Tibial artery (tissue), 4 donors: ENCODE measurements around the gene GPR18.
"Not testable (repeated sequence)": the region's sequence is repeated elsewhere in the genome, so short reads cannot be mapped to it uniquely, and the experiment has no call there.

Source experiments
- DNase-seq, 2 donors: peaks; one replicate each; pipeline ENCODE4 v3.0.0-alpha.2; 2019
- H3K27ac ChIP-seq, 2 donors: fragments of 200-600 bp; sonication (generic) in 1 of 2; 1 replicate in 1 of 2; 2 replicates in 1 of 2; pipeline ENCODE4 v1.5.1; 2018 to 2019; ENCODE audit warnings: mild to moderate bottlenecking in 1 of 2
- H3K27me3 ChIP-seq, 2 donors: fragments of 200-600 bp; sonication (generic) in 1 of 2; one replicate each; pipeline versions ENCODE4 v1.5.1 to v1.6.0; 2016 to 2019
- H3K36me3 ChIP-seq, 3 donors: fragments of 200-600 bp; sonication (generic) in 2 of 3; one replicate each; pipeline ENCODE4 v1.5.1; 2016 to 2019; ENCODE audit warnings: mild to moderate bottlenecking in 2 of 3
- H3K4me1 ChIP-seq, 4 donors: fragments of 200-600 bp; sonication (generic) in 2 of 4; 1 replicate in 3 of 4; 2 replicates in 1 of 4; pipeline ENCODE4 v1.5.1; 2016 to 2019
- H3K4me3 ChIP-seq, 2 donors: fragments of 200-600 bp; sonication (generic) in 1 of 2; 1 replicate in 1 of 2; 2 replicates in 1 of 2; pipeline ENCODE4 v1.5.1; 2018 to 2019; ENCODE audit warnings: mild to moderate bottlenecking in 2 of 2
- H3K9me3 ChIP-seq, 3 donors: fragments of 200-600 bp; sonication (generic) in 1 of 3; one replicate each; pipeline ENCODE4 v1.5.1; 2016 to 2019
- intact Hi-C: fragments of 100-400 bp; cut with DNase I; formaldehyde crosslinking; loops from one replicate; pipeline ENCODE4 v1.15.0; 2023; ENCODE audit warnings: low total_unique reads
- TF ChIP-seq, protein P1 (sequence below), 2 experiments: fragments of 200-600 bp in 1 of 2; fragments of 450-650 bp in 1 of 2; IDR thresholded peaks; one replicate each; pipeline ENCODE4 v1.5.1; 2017 to 2019; ENCODE audit warnings: antibody characterized with exemption in 2 of 2, mild to moderate bottlenecking in 1 of 2, moderate library complexity in 1 of 2

Gene GPR18

DNA sequence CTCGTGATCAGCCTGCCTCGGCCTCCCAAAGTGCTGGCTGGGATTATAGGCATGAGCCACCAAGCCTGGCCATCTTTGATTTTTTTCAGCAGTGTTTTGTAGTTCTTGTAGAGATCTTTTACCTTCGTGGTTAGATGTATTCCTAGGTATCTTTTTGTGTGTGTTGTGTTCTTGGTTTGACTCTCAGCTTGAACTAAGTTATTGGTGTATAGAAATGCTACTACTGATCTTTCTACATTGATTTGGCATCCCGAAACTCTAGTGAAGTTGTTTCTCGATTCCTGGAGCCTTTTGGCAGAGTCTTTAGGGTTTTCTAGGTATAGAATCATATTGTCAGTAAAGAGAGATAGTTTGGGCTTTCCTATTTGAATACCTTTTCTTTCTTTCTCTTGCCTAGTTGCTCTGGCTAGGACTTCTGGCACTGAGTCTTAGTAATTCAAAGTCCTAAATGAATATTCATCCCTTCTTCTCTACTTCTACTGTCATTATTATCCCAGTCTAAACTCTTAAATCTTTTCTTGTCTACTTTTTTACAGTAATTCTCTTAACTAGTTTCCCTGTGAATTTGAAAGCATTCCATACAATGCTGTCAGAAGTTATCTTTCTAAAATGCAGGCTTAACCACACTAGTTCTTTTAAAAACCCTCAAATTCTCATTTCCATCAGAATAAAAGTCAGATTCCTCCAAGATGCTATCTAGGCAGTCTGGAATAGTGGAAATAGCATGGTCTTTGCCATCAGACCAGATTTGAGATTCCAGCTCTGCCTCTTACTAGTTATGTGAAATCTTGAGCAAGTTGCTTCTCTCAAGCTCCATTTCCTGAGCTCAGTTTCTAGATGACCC, 7.0 kb downstream of the GPR18 start:
- Histone ChIP-seq H3K9me3 (no peaks in the 10 kb centered on the region), H3K4me1 (peaks cover 0 to 3% (median 0%) of the 10 kb centered on the region in 4 donors), H3K36me3 (peaks cover 4 to 10% (median 8%) of the 10 kb centered on the region in 3 donors), H3K4me3 (no peak overlapping the region), H3K27me3 (no peaks in the 10 kb centered on the region), H3K27ac (no peak overlapping the region)
- TF ChIP-seq, protein P1, sequence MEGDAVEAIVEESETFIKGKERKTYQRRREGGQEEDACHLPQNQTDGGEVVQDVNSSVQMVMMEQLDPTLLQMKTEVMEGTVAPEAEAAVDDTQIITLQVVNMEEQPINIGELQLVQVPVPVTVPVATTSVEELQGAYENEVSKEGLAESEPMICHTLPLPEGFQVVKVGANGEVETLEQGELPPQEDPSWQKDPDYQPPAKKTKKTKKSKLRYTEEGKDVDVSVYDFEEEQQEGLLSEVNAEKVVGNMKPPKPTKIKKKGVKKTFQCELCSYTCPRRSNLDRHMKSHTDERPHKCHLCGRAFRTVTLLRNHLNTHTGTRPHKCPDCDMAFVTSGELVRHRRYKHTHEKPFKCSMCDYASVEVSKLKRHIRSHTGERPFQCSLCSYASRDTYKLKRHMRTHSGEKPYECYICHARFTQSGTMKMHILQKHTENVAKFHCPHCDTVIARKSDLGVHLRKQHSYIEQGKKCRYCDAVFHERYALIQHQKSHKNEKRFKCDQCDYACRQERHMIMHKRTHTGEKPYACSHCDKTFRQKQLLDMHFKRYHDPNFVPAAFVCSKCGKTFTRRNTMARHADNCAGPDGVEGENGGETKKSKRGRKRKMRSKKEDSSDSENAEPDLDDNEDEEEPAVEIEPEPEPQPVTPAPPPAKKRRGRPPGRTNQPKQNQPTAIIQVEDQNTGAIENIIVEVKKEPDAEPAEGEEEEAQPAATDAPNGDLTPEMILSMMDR (IDR thresholded peaks at IDR 0.05) = no peak
- DNase-seq = no peak
- intact Hi-C loops = no loop called here

DNA sequence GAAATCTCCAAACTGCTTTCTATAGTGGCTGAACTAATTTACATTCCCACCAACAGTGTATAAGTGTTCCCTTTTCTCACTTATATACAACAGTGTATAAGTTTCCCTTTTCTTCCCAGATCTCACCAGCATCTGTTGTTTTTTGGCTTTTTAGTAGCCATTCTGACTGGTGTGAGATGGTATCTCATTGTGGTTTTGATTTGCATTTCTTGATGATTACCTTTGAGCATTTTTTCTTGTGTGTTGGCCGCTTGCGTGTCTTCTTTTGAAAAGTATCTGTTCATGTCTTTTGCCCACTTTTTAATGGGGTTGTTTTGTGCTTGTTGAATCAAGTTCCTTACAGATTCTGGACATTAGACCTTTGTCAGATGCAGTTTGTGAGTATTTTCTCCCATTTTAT, 8.6 kb downstream of the GPR18 start:
- H3K4me3 ChIP-seq, H3K9me3 ChIP-seq, intact Hi-C loops, H3K27ac ChIP-seq, H3K4me1 ChIP-seq, H3K27me3 ChIP-seq, DNase-seq: not testable (repeated sequence)
- H3K36me3 ChIP-seq = peaks cover 7 to 16% (median 14%) of the 10 kb centered on the region in 3 donors

DNA sequence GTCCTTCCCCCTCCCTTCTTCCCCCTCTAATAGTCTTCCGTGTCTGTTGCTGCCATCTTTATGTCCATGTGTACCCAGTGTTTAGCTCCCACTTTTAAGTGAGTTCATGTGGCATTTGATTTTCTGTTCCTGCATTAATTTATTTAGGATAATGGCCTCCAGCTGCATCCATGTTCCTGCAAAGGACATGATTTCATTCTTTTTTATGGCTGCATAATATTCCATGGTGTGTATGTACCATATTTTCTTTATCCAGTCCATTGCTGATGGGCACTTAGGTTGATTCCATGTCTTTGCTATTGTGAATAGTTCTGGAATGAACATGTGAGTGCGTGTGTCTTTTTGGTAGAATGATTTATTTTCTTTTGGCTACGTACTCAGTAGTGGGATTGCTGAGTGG, 9.0 kb downstream of the GPR18 start:
- H3K27ac ChIP-seq, H3K27me3 ChIP-seq: not testable (repeated sequence)

DNA sequence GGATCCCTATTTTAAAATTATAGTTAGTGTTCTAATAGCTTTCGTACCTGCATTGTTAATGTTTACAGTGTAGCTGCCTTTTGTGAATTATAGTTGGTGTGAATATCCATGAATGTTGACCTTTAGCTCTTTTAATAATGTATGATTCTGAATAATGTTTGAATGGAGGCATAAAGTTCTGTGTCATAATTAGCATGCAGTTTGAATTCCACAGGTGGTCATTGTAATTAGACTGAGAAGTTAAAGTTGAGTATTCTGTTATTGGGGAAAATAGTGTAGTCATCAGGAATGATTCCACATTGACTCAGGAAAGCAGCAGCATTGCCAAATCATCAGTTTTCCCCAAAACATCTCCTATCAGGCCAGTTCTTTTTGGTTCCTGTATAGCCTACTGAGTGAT, 12.1 kb downstream of the GPR18 start:
- intact Hi-C loops = no loop called here
- TF ChIP-seq, protein P1 (IDR thresholded peaks at IDR 0.05) = no peak

More for the DNA sequence above, 9.0 kb downstream of the GPR18 start:
- intact Hi-C loops, H3K9me3 ChIP-seq, H3K4me3 ChIP-seq, H3K4me1 ChIP-seq, DNase-seq: not testable (repeated sequence)
- H3K36me3 ChIP-seq = peaks cover 7 to 16% (median 14%) of the 10 kb centered on the region in 3 donors

DNA sequence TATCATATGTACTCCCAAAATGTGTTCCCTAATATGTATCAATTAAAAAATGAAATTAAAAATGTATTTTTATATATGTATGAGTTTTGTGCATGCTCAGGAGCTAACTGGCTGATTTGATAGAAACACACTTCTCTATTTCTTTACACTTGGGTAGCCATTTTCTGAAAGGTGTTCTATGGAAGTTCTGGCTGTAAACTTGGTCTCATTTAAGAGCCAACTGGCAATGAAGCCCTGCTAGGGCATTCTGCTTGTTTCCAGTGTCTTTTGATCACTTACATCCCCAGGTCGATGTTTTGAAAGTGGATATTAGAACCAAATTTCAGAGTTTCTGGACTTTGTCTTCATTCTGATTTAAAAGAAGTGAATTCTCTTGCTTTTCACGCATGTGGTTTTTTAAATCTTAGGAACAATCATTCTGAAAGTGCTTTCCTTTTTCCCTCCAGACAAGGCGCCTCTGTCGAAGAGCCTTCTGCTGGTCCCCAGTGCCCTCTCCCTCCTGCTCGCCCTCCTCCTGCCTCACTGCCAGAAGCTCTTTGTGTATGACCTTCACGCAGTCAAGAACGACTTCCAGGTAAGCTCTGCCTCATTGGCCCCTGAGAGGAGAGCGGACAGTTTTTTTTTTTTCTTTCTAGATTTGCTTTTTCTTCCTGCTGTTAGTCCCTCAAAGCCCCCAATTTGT, 20.1 kb downstream of the GPR18 start:
- intact Hi-C loops = no loop called here
- TF ChIP-seq, protein P1 (IDR thresholded peaks at IDR 0.05) = no peak
- DNase-seq = no peak
- no peaks in the 10 kb centered on the region for H3K4me1 ChIP-seq
- no peaks in the 10 kb centered on the region for H3K9me3 ChIP-seq
- no peaks in the 10 kb centered on the region for H3K27me3 ChIP-seq
- no peak overlapping the region for H3K4me3 ChIP-seq
- H3K36me3 ChIP-seq = peaks cover 11 to 28% (median 25%) of the 10 kb centered on the region in 3 donors
- H3K27ac ChIP-seq = no peak overlapping the region

More for the DNA sequence above, 12.1 kb downstream of the GPR18 start:
- Histone ChIP-seq H3K27me3 (no peaks in the 10 kb centered on the region), H3K9me3 (no peaks in the 10 kb centered on the region), H3K36me3 (peaks cover 7 to 17% (median 11%) of the 10 kb centered on the region in 3 donors), H3K4me1 (no peaks in the 10 kb centered on the region), H3K27ac (no peak overlapping the region), H3K4me3 (no peak overlapping the region)
- DNase-seq = no peak

DNA sequence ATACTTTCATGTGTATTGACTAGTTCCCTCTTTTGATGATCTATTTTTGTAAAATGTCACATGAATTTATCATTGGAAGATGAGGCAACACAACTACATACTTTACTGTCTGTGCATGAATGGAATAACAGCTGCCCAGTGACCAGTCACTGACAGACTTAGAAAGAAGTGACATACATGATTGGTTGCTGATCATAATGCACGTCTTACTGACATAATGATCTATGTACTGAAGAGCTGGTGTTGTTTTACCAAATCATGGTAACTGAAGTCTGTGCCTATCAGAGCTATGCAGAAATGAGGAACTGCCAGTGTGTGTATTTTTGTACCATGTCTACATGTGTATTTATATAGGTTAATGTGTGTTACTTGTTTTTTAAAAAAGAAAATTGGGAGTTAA, 26.5 kb downstream of the GPR18 start:
- DNase-seq = no peak
- TF ChIP-seq, protein P1 (IDR thresholded peaks at IDR 0.05) = no peak
- no peak overlapping the region for H3K27ac ChIP-seq
- H3K4me3 ChIP-seq = no peak overlapping the region
- H3K4me1 ChIP-seq = peaks cover 0 to 18% (median 15%) of the 10 kb centered on the region in 4 donors
- no peaks in the 10 kb centered on the region for H3K36me3 ChIP-seq
- no peaks in the 10 kb centered on the region for H3K27me3 ChIP-seq
- intact Hi-C loops = no loop called here
- no peaks in the 10 kb centered on the region for H3K9me3 ChIP-seq
